SK-N-SH (cell line): ENCODE measurements around the gene BEGAIN. TPM values are rescaled to one million over a fixed set of nuclear protein-coding genes. Genes with fewer than 3 reads are reported as not detected.

Source experiments
- CTCF ChIA-PET: fragments of 300-600, 350-600 bp; formaldehyde crosslinking; extraction: SDS; loops from one replicate; lab custom pipeline; 2021; lab: Yijun Ruan, JAX
- POLR2A ChIA-PET: fragments of 350-600 bp; sonication (Branson Sonifier 250); formaldehyde crosslinking; extraction: SDS; loops from one replicate; lab custom pipeline; 2020; ENCODE audit warnings: antibody characterized with exemption, inconsistent platforms; lab: Yijun Ruan, JAX
- DNase-seq: peaks from one replicate; pipeline ENCODE4 v3.0.0; 2012
- H2AFZ ChIP-seq: fragments of 200-600 bp; sonication (generic); 2 replicates; pipeline ENCODE4 v1.8.1; 2016; ENCODE audit warnings: antibody characterized with exemption, mild to moderate bottlenecking, low read depth
- H3F3A ChIP-seq: fragments of 200-600 bp; sonication (generic); replicated peaks from 2 replicates; pipeline ENCODE3; 2016; ENCODE audit warnings: antibody characterized with exemption, mild to moderate bottlenecking; ENCODE audit not compliant: insufficient read depth
- H3K27ac ChIP-seq, 2 experiments: fragments of 200-500 bp in 1 of 2; fragments of 200-600 bp in 1 of 2; sonication (Bioruptor generic) in 1 of 2; sonication (generic), shearing (Covaris generic) in 1 of 2; 2 replicates each; pipeline versions ENCODE4 v1.5.1 to v1.6.1; 2014 to 2016; ENCODE audit warnings: low read depth in 2 of 2, inconsistent platforms in 1 of 2, low read length in 1 of 2, mild to moderate bottlenecking in 1 of 2, mixed read lengths in 1 of 2
- H3K27me3 ChIP-seq: fragments of 200-600 bp; sonication (generic), shearing (Covaris generic); 2 replicates; pipeline ENCODE4 v1.6.1; 2016; ENCODE audit warnings: mixed run types; ENCODE audit not compliant: insufficient read depth
- H3K36me3 ChIP-seq, 2 experiments: fragments of 200-500 bp in 1 of 2; fragments of 200-600 bp in 1 of 2; sonication (Bioruptor generic) in 1 of 2; sonication (generic) in 1 of 2; replicated peaks in 1 of 2; 2 replicates each; pipeline versions ENCODE3 to v1.5.1; 2014 to 2016; ENCODE audit warnings: low read length in 1 of 2, mild to moderate bottlenecking in 1 of 2; ENCODE audit not compliant: insufficient read depth in 2 of 2, control insufficient read depth in 1 of 2
- H3K4me1 ChIP-seq, 2 experiments: fragments of 200-500 bp in 1 of 2; fragments of 200-600 bp in 1 of 2; sonication (Bioruptor generic) in 1 of 2; sonication (generic), shearing (Covaris generic) in 1 of 2; 2 replicates each; pipeline versions ENCODE4 v1.5.1 to v1.6.1; 2014 to 2016; ENCODE audit warnings: low read depth in 1 of 2, low read length in 1 of 2, mixed run types in 1 of 2; ENCODE audit not compliant: insufficient read depth in 2 of 2, control insufficient read depth in 1 of 2
- H3K4me2 ChIP-seq: fragments of 200-600 bp; sonication (generic), shearing (Covaris generic); 2 replicates; pipeline ENCODE4 v1.6.1; 2017; ENCODE audit warnings: mixed run types
- H3K4me3 ChIP-seq, 2 experiments: fragments of 200-500 bp in 1 of 2; fragments of 200-600 bp in 1 of 2; sonication (Bioruptor generic) in 1 of 2; sonication (generic), shearing (Covaris generic) in 1 of 2; 2 replicates each; pipeline versions ENCODE4 v1.5.1 to v1.8.1; 2014 to 2016; ENCODE audit warnings: low read depth in 2 of 2, inconsistent platforms in 1 of 2, low read length in 1 of 2, mild to moderate bottlenecking in 1 of 2, mixed read lengths in 1 of 2, moderate library complexity in 1 of 2
- H3K79me2 ChIP-seq: fragments of 200-600 bp; sonication (generic); 2 replicates; pipeline ENCODE4 v1.8.1; 2017; ENCODE audit warnings: mild to moderate bottlenecking; ENCODE audit not compliant: insufficient read depth
- H3K9ac ChIP-seq: fragments of 200-600 bp; sonication (generic); 2 replicates; pipeline ENCODE4 v1.6.1; 2017; ENCODE audit warnings: mixed run types
- H3K9me2 ChIP-seq: fragments of 200-600 bp; sonication (generic); 2 replicates; pipeline ENCODE4 v1.6.1; 2017; ENCODE audit warnings: mixed run types
- H3K9me3 ChIP-seq: fragments of 200-600 bp; sonication (generic); 2 replicates; pipeline ENCODE4 v1.6.1; 2017; ENCODE audit warnings: mixed run types, mild to moderate bottlenecking, moderate library complexity
- H4K20me1 ChIP-seq: fragments of 200-600 bp; sonication (generic); 2 replicates; pipeline ENCODE4 v1.6.1; 2017; ENCODE audit warnings: mild to moderate bottlenecking, mixed run types; ENCODE audit not compliant: insufficient read depth
- CHD2 ChIP-seq: fragments of 150-350 bp; IDR thresholded peaks from 2 replicates; pipeline ENCODE4 v1.6.1; 2018; ENCODE audit warnings: low read length; ENCODE audit not compliant: partially characterized antibody
- CTCF ChIP-seq: fragments of 200-600 bp; sonication (generic); IDR thresholded peaks from 2 replicates; pipeline ENCODE4 v1.6.1; 2017; ENCODE audit warnings: antibody characterized with exemption, mild to moderate bottlenecking, moderate library complexity
- ELF1 ChIP-seq: IDR thresholded peaks from 2 replicates; pipeline ENCODE4 v1.4.0; 2012
- EP300 ChIP-seq, 2 experiments: IDR thresholded peaks; 2 replicates each; pipeline versions ENCODE4 v1.4.0 to v1.6.1; 2012; ENCODE audit warnings: borderline replicate concordance in 1 of 2, low read depth in 1 of 2, low read length in 1 of 2
- FOXM1 ChIP-seq: IDR thresholded peaks from 2 replicates; pipeline ENCODE4 v1.4.0; 2012; ENCODE audit warnings: low read depth, mild to moderate bottlenecking
- GABPA ChIP-seq: IDR thresholded peaks from 2 replicates; pipeline ENCODE4 v1.4.0; 2012; ENCODE audit warnings: low read depth, mild to moderate bottlenecking
- JUND ChIP-seq: IDR thresholded peaks from 2 replicates; pipeline ENCODE4 v1.4.0; 2012
- MXI1 ChIP-seq: IDR thresholded peaks from 2 replicates; pipeline ENCODE4 v1.6.1; 2012; ENCODE audit warnings: mild to moderate bottlenecking, low read depth, low read length, improper control_type of control experiment
- NFIC ChIP-seq: IDR thresholded peaks from 2 replicates; pipeline ENCODE4 v1.4.0; 2012; ENCODE audit warnings: borderline replicate concordance
- NRF1 ChIP-seq: IDR thresholded peaks from 2 replicates; pipeline ENCODE4 v1.6.1; 2012; ENCODE audit warnings: low read depth, mild to moderate bottlenecking, low read length
- PBX3 ChIP-seq: IDR thresholded peaks from 2 replicates; pipeline ENCODE4; 2012
- TCF12 ChIP-seq: IDR thresholded peaks from 2 replicates; pipeline ENCODE4 v1.4.0; 2012
- YY1 ChIP-seq: IDR thresholded peaks from 2 replicates; pipeline ENCODE4 v1.4.0; 2012; ENCODE audit warnings: low read depth, mild to moderate bottlenecking
- polyA plus RNA-seq, 3 experiments: library from polyadenylated mRNA; depleted of rRNA; stranded (reverse); fragments of >200 nt; gene quantifications; 2 replicates each; pipeline ENCODE4 v1.2.3, GENCODE V29; 2012
- TF ChIP-seq, protein P1 (sequence below): fragments of 150-350 bp; IDR thresholded peaks from 2 replicates; pipeline ENCODE4 v1.6.1; 2017; ENCODE audit warnings: antibody characterized with exemption, low read length, low read depth, borderline replicate concordance
- TF ChIP-seq, protein P2 (sequence below): IDR thresholded peaks from 2 replicates; pipeline ENCODE4 v1.4.0; 2012; ENCODE audit warnings: low read depth, borderline replicate concordance

Gene BEGAIN
- polyA plus RNA-seq, 1 of the 3 experiments (the other 2 are of a cell fraction) = 4.2 TPM

DNA sequence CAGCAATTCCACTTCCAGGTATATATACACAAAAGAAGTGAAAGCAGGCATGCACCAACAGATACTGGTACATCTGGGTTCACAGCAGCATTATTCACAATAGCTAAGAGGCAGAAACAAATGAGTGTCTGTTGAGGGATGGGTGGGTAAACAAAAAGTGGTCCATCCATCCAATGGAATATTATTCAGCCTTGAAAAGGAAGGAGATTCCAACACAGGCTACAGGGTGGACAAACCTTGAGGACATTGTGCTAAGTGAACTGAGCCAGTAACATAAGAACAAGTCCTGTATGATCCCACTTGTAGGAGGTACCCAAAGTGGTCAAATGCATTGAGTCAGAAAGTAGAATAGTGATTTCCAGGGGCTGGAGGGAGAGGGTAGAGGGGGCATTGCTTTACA is 27.6 kb upstream of the BEGAIN start:
- Histone ChIP-seq H3K9ac (no peak overlapping the region), H3K9me2 (no peaks in the 10 kb centered on the region), H3K4me1 (peaks cover 0 to 31% of the 10 kb centered on the region in 2 experiments; a peak in 1 of 4 replicates), H3K36me3 (no peaks in the 10 kb centered on the region), H3K27ac (no peak overlapping the region), H2AFZ (no peak overlapping the region), H4K20me1 (no peaks in the 10 kb centered on the region), H3K79me2 (no peaks in the 10 kb centered on the region), H3K4me2 (no peak overlapping the region), H3K27me3 (no peaks in the 10 kb centered on the region), H3K9me3 (no peaks in the 10 kb centered on the region), H3F3A (no peaks in the 10 kb centered on the region), H3K4me3 (no peak overlapping the region)
- DNase-seq = no peak
- POLR2A ChIA-PET = no interaction called here
- CTCF ChIA-PET = interaction anchor here (1.3 to 2.4 kb wide), 2 partner anchors 26 to 31 kb away, joined by 3 to 7 read pairs; no protein-coding TSS in a partner anchor
- no peak for TF ChIP-seq YY1
- no peak for TF ChIP-seq GABPA
- no peak for TF ChIP-seq NFIC
- no peak for TF ChIP-seq CHD2
- no peak for TF ChIP-seq FOXM1
- TF ChIP-seq, protein P1, sequence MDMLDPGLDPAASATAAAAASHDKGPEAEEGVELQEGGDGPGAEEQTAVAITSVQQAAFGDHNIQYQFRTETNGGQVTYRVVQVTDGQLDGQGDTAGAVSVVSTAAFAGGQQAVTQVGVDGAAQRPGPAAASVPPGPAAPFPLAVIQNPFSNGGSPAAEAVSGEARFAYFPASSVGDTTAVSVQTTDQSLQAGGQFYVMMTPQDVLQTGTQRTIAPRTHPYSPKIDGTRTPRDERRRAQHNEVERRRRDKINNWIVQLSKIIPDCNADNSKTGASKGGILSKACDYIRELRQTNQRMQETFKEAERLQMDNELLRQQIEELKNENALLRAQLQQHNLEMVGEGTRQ = no peak
- no peak for TF ChIP-seq JUND
- TF ChIP-seq, protein P2, sequence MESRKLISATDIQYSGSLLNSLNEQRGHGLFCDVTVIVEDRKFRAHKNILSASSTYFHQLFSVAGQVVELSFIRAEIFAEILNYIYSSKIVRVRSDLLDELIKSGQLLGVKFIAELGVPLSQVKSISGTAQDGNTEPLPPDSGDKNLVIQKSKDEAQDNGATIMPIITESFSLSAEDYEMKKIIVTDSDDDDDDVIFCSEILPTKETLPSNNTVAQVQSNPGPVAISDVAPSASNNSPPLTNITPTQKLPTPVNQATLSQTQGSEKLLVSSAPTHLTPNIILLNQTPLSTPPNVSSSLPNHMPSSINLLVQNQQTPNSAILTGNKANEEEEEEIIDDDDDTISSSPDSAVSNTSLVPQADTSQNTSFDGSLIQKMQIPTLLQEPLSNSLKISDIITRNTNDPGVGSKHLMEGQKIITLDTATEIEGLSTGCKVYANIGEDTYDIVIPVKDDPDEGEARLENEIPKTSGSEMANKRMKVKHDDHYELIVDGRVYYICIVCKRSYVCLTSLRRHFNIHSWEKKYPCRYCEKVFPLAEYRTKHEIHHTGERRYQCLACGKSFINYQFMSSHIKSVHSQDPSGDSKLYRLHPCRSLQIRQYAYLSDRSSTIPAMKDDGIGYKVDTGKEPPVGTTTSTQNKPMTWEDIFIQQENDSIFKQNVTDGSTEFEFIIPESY = no peak
- TF ChIP-seq MXI1 = no peak
- TF ChIP-seq TCF12 = no peak
- TF ChIP-seq EP300 (IDR thresholded peaks at IDR 0.05; ENCODE audit: borderline replicate concordance in 1 of 2, low read depth in 1 of 2, low read length in 1 of 2) = no peak
- no peak for TF ChIP-seq ELF1
- no peak for TF ChIP-seq CTCF
- TF ChIP-seq PBX3 = no peak
- TF ChIP-seq NRF1 = no peak
